K562 (cell line): ENCODE results near the gene MIF. TPM values are rescaled to one million over a fixed set of nuclear protein-coding genes. Genes with fewer than 3 reads are reported as not detected.

Source experiments
- polyA plus RNA-seq, 8 experiments: library from polyadenylated mRNA; depleted of rRNA in 4 of 8; stranded (reverse) in 5 of 8; unstranded in 3 of 8; fragments of >200 nt; fragmentation: Nextera tagmentation in 2 of 8; fragmentation: Illumina TruSeq in 1 of 8; extraction: Ambion mirVana in 2 of 8; extraction: Trizol in 1 of 8; gene quantifications; 2 replicates each; pipeline versions ENCODE4 v1.2.1 to v1.2.3, GENCODE V29; 2011 to 2014; ENCODE audit warnings: inconsistent platforms in 1 of 8, missing spikeins in 1 of 8
- total RNA-seq, 7 experiments: library from RNA; depleted of rRNA in 6 of 7; stranded (reverse); fragments of >200 nt in 6 of 7; fragmentation: Illumina TruSeq in 2 of 7; extraction: Trizol in 2 of 7; gene quantifications; 2 replicates each; pipeline versions ENCODE4 v1.2.1 to v1.2.3, GENCODE V29; 2011 to 2021; ENCODE audit warnings: low replicate concordance in 1 of 7
- TF ChIP-seq, protein P1 (sequence below): sonication (generic); formaldehyde crosslinking; IDR thresholded peaks from 2 replicates; pipeline ENCODE4 v1.8.0; 2023; ENCODE audit warnings: missing genetic modification reagents, mild to moderate bottlenecking, borderline replicate concordance

Gene MIF
- total and polyA plus RNA-seq, 9 of the 15 experiments (the other 6 are each of a cell fraction or from before 2014, with no cell fraction given): 7.4 to 666 (median 193) TPM

GRCh38 chr22:23856721-23857605 lies 37.2 kb upstream of the MIF start (continued):
- TF ChIP-seq, protein P1, sequence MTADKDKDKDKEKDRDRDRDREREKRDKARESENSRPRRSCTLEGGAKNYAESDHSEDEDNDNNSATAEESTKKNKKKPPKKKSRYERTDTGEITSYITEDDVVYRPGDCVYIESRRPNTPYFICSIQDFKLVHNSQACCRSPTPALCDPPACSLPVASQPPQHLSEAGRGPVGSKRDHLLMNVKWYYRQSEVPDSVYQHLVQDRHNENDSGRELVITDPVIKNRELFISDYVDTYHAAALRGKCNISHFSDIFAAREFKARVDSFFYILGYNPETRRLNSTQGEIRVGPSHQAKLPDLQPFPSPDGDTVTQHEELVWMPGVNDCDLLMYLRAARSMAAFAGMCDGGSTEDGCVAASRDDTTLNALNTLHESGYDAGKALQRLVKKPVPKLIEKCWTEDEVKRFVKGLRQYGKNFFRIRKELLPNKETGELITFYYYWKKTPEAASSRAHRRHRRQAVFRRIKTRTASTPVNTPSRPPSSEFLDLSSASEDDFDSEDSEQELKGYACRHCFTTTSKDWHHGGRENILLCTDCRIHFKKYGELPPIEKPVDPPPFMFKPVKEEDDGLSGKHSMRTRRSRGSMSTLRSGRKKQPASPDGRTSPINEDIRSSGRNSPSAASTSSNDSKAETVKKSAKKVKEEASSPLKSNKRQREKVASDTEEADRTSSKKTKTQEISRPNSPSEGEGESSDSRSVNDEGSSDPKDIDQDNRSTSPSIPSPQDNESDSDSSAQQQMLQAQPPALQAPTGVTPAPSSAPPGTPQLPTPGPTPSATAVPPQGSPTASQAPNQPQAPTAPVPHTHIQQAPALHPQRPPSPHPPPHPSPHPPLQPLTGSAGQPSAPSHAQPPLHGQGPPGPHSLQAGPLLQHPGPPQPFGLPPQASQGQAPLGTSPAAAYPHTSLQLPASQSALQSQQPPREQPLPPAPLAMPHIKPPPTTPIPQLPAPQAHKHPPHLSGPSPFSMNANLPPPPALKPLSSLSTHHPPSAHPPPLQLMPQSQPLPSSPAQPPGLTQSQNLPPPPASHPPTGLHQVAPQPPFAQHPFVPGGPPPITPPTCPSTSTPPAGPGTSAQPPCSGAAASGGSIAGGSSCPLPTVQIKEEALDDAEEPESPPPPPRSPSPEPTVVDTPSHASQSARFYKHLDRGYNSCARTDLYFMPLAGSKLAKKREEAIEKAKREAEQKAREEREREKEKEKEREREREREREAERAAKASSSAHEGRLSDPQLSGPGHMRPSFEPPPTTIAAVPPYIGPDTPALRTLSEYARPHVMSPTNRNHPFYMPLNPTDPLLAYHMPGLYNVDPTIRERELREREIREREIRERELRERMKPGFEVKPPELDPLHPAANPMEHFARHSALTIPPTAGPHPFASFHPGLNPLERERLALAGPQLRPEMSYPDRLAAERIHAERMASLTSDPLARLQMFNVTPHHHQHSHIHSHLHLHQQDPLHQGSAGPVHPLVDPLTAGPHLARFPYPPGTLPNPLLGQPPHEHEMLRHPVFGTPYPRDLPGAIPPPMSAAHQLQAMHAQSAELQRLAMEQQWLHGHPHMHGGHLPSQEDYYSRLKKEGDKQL (CRISPR knock-in tag): no peak
